ENCODE data around the gene GSTK1.
A peak's percentile ranks its signal among the peaks of the same experiment; 100 is the strongest.
"Not testable (repeated sequence)": the region's sequence is repeated elsewhere in the genome, so short reads cannot be mapped to it uniquely, and the experiment has no call there.

The GSTK1 gene

DNA sequence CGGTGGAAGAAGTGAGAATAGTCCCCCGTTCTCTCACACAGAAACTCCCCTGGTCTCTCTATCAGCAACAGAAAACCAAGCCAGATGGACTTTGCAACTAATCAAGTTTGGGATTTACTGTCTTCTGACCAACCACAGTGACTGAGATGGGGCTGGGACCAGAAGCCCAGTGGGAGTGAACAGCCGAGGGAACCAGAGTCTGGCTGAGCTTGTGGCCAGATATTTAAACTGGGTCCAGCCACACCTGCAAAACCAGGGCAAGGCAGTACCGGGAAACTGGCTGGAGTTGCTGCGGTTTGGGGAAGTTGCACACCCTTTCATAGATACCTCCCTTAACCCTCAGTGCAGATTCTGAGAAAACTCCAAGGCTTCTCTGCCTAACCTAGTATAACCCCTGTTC is 6.0 kb downstream of the GSTK1 start:
- no peak for DNase-seq (ENCODE audit: low read depth, low spot score)

DNA sequence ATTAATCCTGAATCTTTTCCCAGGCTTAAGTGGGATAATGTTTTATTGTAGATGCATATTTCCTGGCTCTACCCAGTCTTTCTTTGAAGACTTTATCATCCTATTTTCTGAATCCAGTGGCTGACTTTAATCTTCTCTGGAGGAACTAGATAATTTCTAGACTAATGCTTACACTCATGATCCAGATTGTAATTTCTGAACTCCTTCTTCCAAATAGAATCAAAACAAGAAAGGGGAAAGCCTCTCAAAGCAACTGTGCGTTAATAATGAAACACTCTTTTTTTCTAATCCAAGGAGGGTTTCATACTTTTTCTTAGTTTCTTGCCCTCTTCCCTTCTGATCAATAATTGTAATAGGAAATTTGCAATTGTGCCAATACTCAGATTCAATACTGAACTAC is 8.0 kb downstream of the GSTK1 start:
- no peak for DNase-seq (ENCODE audit: low read depth, low spot score)

DNA sequence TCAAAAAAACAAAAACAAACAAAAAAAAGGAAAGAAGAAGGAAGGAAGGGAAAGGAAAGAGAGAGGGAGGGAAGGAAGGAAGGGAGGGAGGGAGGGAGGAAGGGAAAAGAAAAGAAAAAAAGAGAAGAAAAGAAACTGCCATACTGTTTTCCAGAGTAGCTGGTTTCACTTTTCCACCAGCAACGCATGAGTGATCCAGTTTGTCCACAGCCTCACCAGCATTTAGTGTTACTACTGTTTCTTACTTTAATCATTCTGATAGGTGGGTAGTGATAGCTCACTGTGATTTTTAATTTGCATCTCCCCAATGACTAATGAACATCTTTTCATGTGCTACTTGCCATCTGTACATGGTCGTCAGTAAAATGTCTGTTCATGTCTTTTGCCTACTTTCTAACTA is 9.6 kb downstream of the GSTK1 start:
- DNase-seq (ENCODE audit: low read depth, low spot score): no peak

DNA sequence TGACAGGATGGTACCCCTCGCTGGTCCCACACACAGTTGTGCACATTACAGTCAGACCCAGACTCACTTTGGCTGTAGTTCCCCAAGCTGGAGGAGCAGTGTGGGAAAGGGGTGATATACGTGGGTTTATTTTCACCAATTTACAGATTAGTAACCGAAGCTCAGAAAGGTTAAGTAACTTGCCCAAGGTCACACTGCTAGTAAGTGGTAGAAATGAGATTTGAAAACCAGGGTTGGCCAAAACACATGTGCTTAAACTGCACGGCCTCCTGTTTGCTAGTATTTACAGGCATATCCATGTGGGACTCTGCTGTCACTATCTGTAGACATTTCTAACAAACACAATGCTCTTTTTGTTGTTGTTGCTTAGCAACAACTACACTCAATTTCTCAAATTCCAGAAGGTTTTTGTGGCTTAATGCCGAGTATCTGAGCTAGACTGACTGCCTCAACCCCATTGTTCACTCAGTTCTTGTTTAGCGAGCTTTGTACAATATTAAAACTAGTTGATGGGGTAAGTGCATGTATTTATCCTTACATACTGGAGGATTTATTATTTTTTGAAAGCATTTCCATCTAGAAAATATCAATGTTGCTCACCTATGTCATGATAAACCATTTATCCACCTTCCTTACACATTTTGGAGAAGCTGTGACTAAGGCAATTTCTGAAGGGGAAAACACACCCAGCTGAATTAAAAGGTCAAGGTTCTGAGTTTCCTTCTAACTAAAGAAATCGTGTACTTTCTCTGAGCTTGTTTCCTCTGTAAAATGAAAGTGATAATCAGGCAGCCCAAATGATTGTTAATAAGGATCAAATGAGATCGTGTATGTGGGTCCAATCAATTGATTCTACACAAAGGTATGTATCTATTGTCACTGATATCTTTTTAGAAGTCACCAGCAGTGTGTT is 16.2 kb downstream of the GSTK1 start:
- no peak for DNase-seq (ENCODE audit: low read depth, low spot score)

DNA sequence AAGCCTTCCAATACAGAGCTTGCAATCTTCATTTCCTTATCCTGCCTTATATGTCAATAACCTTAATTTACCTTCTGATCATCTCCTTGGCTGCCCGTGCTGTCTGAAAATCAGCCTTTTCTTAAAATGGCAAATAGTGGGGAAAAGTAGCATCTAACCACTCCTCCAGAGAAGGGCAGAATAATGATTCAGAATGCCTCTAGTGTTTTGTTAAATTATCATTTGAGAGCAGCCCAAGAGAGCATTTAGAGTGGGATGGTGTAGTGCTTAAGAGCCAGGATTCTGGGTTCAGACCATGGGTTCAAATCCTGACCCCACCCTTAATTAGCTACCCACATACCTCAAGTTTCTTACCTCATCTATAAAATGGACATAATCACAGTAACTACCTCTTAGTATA is 16.9 kb downstream of the GSTK1 start:
- DNase-seq (ENCODE audit: low read depth, low spot score): no peak

DNA sequence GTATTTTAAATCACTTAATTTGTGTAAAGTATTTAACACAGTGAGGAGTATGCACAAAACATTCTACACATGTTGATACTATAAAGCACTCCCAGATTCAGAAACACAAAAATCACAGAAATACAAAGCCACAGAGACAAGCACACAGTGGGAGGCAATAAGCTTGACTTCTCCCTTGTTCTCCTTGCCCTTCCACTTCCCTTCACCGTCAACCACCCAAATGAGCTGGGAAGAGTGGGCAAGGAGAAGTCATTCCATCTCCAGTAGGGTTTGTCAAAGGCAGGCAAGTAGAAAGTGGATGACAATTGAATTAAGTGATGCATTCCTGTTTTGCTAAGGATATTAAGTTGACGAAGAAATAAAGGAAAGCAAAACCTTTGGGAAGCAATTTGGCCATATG is 17.3 kb downstream of the GSTK1 start:
- DNase-seq (ENCODE audit: low read depth, low spot score): no peak

DNA sequence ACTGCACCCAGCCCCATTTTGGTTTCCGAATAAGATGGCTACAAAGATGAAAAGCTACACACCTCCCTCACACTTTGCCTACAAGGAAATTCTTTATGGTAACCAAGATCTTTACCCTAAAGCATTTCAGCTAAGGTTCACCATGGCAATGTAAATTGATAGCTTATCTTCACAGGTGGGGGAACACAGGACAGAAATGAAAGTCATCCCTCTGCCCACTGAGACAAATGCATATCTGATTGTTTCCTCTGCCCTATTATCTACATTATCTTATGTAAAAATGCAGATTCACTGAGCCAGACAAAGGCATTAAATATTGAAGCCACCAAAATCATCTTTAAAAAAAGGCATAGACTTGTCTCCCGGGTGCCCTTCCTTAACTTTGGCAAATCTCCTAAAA is 18.3 kb downstream of the GSTK1 start:
- no peak for DNase-seq (ENCODE audit: low read depth, low spot score)

DNA sequence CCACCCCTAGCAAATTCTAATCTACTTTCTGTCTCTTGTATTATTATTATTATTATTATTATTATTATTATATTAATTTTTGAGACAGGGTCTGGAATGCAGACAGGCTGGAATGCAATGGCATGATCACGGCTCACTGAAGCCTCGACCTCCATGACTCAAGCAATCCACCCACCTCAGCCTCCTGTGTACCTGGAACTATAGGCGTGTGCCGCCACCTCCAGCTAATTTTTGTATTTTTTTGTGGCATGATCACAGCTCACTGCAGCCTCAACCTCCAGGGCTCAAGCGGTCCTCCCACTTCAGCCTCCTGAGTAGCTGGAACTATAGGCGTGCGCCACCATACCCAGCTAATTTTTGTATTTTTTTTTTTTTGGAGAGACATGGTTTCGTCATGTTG is 18.9 kb downstream of the GSTK1 start:
- no peak for DNase-seq (ENCODE audit: low read depth, low spot score)

DNA sequence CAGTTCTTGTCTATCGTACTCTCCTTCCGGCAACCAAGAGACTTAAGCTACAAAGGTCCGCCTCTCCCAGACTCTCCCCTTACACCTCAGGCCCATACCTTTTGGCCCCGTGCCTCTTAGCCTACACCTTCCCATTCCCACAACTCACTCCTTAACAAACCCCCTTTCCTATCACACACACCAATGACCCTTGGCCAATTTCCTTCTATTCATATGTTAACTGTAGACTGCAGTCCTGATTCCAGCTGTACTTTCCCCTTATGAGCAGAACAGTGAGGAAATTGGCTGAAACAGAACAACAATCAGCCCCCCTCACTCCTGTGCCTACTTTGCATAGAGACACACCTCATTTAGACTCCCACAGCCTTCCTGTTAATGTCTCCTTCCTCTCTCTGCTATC is 20.1 kb downstream of the GSTK1 start:
- no peak for DNase-seq (ENCODE audit: low read depth, low spot score)

DNA sequence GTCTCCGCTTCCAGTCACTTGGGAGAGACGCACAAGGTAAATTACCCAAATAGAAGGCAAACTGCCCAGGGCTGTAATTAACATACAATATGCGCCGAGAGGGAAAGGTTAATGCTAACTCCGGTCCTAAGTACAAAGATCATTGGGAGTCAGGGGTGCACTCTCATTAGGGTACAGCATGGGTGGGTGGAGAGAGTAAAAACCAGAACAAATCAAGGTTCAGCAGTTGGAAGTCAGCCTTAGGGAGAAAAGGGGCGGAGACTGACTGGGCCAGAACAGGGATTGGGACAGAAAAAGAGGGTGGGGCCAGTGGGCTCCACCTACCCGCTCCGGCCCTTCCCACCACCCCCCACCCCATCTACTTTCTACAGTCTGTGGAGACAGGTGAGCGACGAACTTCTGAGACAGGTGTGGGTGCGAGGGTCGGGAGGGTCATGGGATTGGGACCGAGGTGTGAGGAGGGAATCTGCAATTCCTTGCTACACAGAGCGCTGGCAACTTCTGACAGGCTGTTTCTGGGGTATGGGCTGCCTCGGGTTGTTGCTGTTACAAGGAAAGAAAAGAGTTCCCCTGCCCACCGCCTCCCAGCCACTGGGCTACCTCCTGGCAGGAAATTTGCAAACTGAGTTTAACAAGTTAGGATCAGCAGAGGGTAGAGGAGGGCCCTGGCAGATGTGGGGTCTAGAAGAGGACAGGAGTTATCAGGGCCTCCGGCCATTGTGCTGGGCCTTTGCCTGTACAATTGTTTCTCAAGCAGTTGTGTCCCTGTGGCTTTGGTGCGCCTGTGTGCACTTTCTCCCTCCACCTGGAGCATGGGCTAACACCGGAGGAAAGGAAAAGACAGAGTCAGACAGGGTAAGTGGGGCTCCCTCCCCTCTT is 21.6 kb downstream of the GSTK1 start, which contains the start of gene TMEM139:
Gene TMEM139, plus strand, starts transcription at position 368 of the 879 bp plus-strand sequence. CDS start 1,000 bp downstream, outside the sequence.
- DNase-seq (ENCODE audit: low read depth, low spot score): no peak

DNA sequence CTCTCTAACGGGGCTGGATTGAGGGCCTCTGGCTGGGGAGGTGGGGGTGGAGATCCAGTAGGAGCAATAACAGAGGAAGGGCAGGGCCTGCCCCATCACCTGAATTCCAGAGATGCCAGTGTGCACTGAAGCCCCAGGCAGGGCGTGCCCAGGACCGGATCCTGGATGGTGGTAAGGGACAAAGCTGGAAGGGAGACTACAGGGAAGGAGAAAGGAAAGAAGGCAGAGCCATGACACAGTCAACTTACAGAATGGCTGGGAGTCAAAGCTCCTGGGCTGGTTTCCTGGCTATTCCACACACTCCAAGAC is 22.2 kb downstream of the GSTK1 start:
- no peak for DNase-seq (ENCODE audit: low read depth, low spot score)

DNA sequence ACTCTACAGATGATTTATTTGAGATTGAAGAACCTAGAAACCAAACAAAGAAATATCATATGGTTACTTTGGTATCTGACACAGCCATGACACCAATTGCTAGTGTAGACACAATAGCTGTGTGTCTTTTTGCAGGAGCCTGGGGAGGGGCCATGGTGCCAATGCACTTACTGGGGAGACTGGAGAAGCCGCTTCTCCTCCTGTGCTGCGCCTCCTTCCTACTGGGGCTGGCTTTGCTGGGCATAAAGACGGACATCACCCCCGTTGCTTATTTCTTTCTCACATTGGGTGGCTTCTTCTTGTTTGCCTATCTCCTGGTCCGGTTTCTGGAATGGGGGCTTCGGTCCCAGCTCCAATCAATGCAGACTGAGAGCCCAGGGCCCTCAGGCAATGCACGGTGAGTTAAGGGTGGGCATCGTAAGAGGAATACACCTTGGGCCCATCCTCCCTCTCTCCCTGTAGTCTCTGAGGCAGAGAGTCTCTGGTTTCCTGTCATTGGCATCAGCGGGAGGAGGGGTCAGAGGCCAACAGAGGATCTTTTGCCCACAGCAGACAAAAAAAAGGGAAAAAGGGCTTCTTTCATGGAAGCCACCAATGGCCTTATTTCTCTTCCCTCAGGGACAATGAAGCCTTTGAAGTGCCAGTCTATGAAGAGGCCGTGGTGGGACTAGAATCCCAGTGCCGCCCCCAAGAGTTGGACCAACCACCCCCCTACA is 22.7 kb downstream of the GSTK1 start:
- DNase-seq (ENCODE audit: low read depth, low spot score): no peak

DNA sequence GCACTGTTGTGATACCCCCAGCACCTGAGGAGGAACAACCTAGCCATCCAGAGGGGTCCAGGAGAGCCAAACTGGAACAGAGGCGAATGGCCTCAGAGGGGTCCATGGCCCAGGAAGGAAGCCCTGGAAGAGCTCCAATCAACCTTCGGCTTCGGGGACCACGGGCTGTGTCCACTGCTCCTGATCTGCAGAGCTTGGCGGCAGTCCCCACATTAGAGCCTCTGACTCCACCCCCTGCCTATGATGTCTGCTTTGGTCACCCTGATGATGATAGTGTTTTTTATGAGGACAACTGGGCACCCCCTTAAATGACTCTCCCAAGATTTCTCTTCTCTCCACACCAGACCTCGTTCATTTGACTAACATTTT is 23.3 kb downstream of the GSTK1 start:
- DNase-seq (ENCODE audit: low read depth, low spot score): no peak

DNA sequence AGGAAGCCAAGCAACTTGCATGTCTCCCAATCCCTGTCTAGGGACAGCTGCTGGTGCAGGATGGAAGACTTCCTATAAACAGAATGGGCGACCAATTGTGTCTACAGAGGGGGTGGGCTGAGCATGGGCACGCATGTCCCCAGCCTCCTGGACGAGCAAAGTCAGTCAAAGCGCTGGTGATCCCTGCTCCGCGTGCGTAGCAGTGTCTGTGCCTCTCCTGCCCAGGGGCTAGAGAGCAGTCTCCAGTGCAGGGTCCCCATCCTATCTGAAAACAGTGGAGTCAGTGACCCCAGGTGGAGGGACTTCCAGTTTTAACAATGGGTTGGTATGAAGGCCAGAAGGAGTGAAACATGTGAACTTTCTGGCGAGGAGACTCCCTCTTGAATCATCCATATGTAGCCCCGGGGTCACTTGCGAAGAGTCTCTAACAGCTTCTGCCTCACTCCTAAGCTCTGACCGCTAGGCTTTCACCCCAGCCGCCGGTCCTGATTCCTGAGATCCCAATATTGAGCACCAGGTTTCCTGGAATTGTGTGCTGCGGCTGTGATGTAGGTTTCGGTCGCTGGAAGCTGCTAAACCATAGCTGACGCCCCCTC is 24.2 kb downstream of the GSTK1 start:
- DNase-seq (ENCODE audit: low read depth, low spot score): no peak

DNA sequence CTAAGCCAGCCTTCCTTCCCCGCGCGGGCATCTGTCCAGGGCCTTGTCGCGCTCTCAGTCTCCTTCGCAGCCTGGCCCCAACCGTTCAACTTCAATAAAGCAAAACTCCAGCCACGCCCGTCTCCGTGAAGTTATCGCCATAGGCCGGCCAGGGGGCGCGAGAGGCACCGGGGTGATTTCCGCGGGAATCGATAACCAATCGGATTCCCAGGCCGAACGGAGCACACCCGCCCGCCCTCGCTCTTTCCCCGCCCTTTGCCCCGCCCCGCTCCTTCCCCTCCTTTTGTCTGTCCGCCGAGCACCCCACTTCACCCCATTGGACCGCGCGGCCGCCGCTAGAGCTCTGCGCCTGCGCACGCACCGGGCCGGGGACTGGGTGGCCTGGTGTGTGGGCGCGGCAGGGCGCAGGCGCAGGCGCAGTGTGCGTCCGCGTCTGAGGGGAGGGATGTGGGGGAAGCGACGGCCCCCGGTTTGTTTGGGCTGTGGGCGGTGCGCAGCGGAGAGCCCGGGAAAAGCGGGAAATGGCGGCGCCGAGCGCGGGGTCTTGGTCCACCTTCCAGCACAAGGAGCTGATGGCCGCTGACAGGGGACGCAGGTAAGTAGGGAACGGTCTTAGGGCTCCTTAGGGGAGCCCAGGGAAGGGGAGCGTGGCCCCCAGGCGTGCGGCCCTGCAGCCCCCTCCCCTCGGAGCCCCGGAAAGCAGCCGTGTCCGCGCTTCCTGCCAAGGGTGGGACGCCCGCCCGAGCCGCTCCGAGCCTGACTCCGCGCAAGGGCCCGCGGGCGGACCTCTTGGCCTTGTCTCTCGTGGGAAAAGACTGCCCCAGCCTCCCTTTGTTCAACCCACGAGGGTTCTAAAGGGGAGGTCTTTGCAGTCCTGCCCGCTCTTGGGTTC is 24.9 kb downstream of the GSTK1 start, which contains the start of gene CASP2:
Gene CASP2, plus strand, starts transcription at position 417 of the 892 bp plus-strand sequence. Its CDS starts 105 bp downstream, at position 522.
- DNase-seq (ENCODE audit: low read depth, low spot score): peak; percentile 98

DNA sequence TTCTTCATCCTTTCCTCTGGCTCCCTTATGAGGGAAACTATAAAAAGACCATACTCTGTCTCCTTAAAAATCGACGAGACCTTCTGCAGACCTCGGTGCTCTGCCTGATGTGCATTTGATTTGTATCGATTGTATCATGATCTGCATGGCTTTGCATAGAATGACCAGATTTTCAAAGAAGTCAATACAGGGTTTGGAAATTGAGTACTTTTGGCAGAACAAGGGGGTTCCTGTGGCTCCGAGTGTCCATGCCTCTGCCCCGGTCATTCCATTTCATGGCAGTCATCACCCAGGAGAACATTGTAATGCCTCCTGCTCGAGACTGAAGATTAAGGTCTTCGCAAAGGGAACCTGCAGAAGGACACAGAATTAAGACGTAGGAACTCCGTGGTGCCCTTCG is 25.6 kb downstream of the GSTK1 start:
- DNase-seq (ENCODE audit: low read depth, low spot score): no peak

DNA sequence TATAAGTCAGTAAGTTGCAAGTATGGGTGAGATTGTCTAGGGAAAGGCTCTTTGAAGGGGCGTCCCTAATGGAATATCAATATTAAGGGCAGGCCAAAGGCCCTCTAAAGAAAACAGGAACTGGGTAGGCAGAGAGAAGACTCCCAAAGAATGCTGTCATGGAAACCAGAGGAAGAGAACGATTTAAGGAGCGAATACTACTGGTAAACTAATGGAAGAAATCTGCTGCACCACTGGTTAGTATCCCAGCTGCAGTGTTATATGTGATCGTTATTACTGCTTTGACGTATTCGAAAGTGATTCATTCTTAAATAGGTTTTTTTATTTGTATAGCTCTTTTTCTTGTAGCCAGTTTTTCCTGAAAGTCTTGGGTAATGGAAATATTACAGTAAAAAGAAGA is 26.2 kb downstream of the GSTK1 start:
- DNase-seq (ENCODE audit: low read depth, low spot score): no peak

DNA sequence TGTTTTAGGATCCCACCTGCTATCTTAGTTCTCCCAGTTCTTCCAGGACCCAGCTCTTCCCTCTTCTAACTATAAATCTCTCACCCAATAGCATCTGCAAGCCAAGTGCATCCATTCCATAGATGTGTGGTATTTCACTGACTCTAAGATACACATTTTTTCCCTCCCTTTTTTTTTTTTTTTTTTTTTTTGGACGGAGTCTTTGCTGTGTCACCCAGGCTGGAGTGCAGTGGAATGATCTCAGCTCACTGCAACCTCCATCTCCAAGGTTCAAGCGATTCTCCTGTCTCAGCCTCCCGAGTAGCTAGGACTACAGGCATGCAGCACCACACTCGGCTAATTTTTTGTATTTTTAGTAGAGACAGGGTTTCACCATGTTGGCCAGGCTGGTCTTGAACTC is 26.6 kb downstream of the GSTK1 start:
- not testable (repeated sequence) for DNase-seq (ENCODE audit: low read depth, low spot score)

DNA sequence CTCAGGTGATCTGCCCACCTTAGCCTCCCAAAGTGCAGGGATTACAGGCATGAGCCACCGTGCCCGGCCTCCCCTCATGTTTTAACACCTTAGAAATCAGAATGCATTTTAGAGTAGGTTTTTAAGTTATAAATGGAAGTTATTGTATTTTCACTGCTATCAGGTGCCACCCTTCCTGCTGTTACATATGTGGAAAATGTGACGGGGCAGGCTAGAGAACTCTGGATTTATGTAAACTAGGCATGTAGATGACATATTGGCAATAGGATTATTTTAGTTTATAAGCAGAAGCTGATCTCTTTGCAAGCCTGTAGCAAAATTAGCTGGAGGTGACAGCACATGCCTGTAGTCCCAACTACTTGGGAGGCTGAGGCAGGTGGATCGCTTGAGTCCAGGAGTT is 27.1 kb downstream of the GSTK1 start:
- DNase-seq (ENCODE audit: low read depth, low spot score): no peak

DNA sequence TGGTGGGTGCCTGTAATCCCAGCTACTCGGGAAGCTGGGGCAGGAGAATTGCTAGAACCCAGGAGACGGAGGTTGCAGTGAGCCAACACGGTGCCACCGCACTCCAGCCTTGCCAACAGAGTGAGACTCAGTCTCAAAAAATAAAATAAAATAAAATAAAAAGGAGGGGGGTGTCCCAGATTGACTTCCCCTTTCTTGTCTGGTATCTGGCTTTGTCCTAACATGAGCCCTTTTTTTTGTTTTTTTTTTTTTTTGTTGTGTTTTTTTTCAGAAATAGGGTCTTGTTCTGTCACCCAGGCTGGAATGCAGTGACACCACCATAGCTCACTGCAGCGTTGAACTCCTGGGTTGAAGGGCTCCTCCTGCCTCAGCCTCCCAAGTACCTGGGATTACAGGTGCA is 29.6 kb downstream of the GSTK1 start:
- no peak for DNase-seq (ENCODE audit: low read depth, low spot score)

DNA sequence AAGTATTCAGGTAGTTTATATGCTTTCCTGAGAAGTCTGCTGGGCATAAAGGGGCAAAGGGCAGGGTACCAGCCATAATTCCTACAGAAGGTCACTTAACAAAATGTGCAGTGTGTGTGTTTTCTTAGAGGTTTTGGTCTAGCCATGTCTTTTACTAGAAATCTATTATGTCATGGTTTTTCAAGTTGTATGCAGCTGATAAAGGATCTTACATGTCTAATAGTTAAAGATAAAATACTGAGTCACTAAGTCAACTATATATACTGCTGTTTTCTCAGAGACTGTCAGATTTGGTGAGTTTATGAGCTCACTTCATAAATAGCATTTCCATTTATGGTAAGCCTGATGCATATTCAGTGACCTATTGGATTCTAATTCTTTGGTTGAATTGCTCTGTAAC is 32.6 kb downstream of the GSTK1 start:
- DNase-seq (ENCODE audit: low read depth, low spot score): no peak
